HEK293T (cell line): ENCODE results near the gene SIGLEC1.
A peak's percentile ranks its signal among the peaks of the same experiment; 100 is the strongest.

Experiments
- CTCF ChIA-PET: fragments of 350-600 bp; formaldehyde crosslinking; extraction: SDS; loops from one replicate; lab custom pipeline; 2021; ENCODE audit warnings: antibody characterized with exemption, inconsistent platforms; lab: Yijun Ruan, JAX
- POLR2A ChIA-PET: fragments of 350-600 bp; formaldehyde crosslinking; extraction: SDS; loops from one replicate; lab custom pipeline; 2020; ENCODE audit warnings: antibody characterized with exemption, inconsistent platforms; lab: Yijun Ruan, JAX
- DNase-seq: peaks from one replicate; pipeline ENCODE4 v3.0.0; 2012; ENCODE audit warnings: mixed read lengths; ENCODE audit errors: extremely low spot score
- ARNT ChIP-seq: fragments of 450-650 bp; IDR thresholded peaks from 2 replicates; pipeline ENCODE4 v1.6.1; 2017; ENCODE audit warnings: mild to moderate bottlenecking
- BHLHE40 ChIP-seq: fragments of 450-650 bp; IDR thresholded peaks from 2 replicates; pipeline ENCODE4 v1.6.1; 2016; ENCODE audit warnings: mild to moderate bottlenecking, moderate library complexity, borderline replicate concordance
- CTBP1 ChIP-seq: fragments of 450-650 bp; IDR thresholded peaks from 2 replicates; pipeline ENCODE4 v1.6.1; 2016; ENCODE audit warnings: borderline replicate concordance
- ELF4 ChIP-seq: fragments of 450-650 bp; IDR thresholded peaks from 2 replicates; pipeline ENCODE4 v1.6.1; 2017; ENCODE audit warnings: antibody characterized with exemption
- FOXA1 ChIP-seq: fragments of 450-650 bp; IDR thresholded peaks from 2 replicates; pipeline ENCODE4 v1.6.1; 2016; ENCODE audit warnings: mild to moderate bottlenecking
- FOXK2 ChIP-seq: fragments of 450-650 bp; IDR thresholded peaks from 2 replicates; pipeline ENCODE4 v1.6.1; 2016; ENCODE audit warnings: mild to moderate bottlenecking
- FOXM1 ChIP-seq: fragments of 450-650 bp; IDR thresholded peaks from 2 replicates; pipeline ENCODE4 v1.6.1; 2017; ENCODE audit warnings: mild to moderate bottlenecking, borderline replicate concordance
- HDGF ChIP-seq: fragments of 450-650 bp; IDR thresholded peaks from 2 replicates; pipeline ENCODE4 v1.6.1; 2017; ENCODE audit warnings: antibody characterized with exemption, borderline replicate concordance
- L3MBTL2 ChIP-seq: fragments of 450-650 bp; conservative IDR thresholded peaks from 2 replicates; pipeline ENCODE4 v1.6.1; 2016; ENCODE audit warnings: mild to moderate bottlenecking
- LEF1 ChIP-seq: fragments of 450-650 bp; IDR thresholded peaks from 2 replicates; pipeline ENCODE4 v1.6.1; 2017; ENCODE audit warnings: mild to moderate bottlenecking, borderline replicate concordance
- NFRKB ChIP-seq: fragments of 450-650 bp; IDR thresholded peaks from 2 replicates; pipeline ENCODE4 v1.6.1; 2016; ENCODE audit warnings: mild to moderate bottlenecking, moderate library complexity
- PKNOX1 ChIP-seq: fragments of 450-650 bp; IDR thresholded peaks from 2 replicates; pipeline ENCODE4 v1.6.1; 2016
- SP1 ChIP-seq: fragments of 450-650 bp; IDR thresholded peaks from 2 replicates; pipeline ENCODE4 v1.6.1; 2017
- SUZ12 ChIP-seq: fragments of 450-650 bp; IDR thresholded peaks from 2 replicates; pipeline ENCODE4 v1.6.1; 2016; ENCODE audit warnings: mild to moderate bottlenecking
- TARDBP ChIP-seq: fragments of 450-650 bp; IDR thresholded peaks from 2 replicates; pipeline ENCODE4 v1.6.1; 2016
- ZNF384 ChIP-seq: fragments of 450-650 bp; IDR thresholded peaks from 2 replicates; pipeline ENCODE4 v1.6.1; 2016

SIGLEC1 gene

GRCh38 chr20:3689978-3690377 lies 22.4 kb downstream of the SIGLEC1 start:
- CTCF ChIA-PET, result interaction anchor here (2.0 kb wide), 1 partner anchor 21 kb away, joined by 5 read pairs; no protein-coding TSS in a partner anchor
- POLR2A ChIA-PET, result no interaction called here
- TF ChIP-seq NFRKB, result no peak
- TF ChIP-seq ELF4, result no peak
- no peak for TF ChIP-seq SUZ12
- no peak for TF ChIP-seq SP1
- no peak for TF ChIP-seq CTBP1
- DNase-seq, result no peak

- TF ChIP-seq L3MBTL2 (no peak), ELF4 (no peak), ARNT (no peak), SUZ12 (no peak), HDGF (no peak), NFRKB (no peak), FOXK2 (no peak), PKNOX1 (no peak), CTBP1 (no peak), TARDBP (no peak), FOXA1 (no peak), BHLHE40 (no peak)
- DNase-seq, result peak; percentile 65
- ChIA-PET CTCF (interaction anchor here (1.6 to 1.7 kb wide), 2 partner anchors 11 to 23 kb away, joined by 7 to 8 read pairs; no protein-coding TSS in a partner anchor), POLR2A (interaction anchor here (0.9 kb wide), 1 partner anchor 23 kb away, joined by 5 read pairs; no protein-coding TSS in a partner anchor)
These were observed 24.7 kb downstream of the SIGLEC1 start for GRCh38 chr20:3687655-3688054.

- no peak for DNase-seq
- no peak for TF ChIP-seq HDGF
- TF ChIP-seq CTBP1, result no peak
- no peak for TF ChIP-seq FOXA1
- no peak for TF ChIP-seq BHLHE40
- TF ChIP-seq NFRKB, result no peak
- TF ChIP-seq PKNOX1, result no peak
- TF ChIP-seq FOXM1, result no peak
- TF ChIP-seq SUZ12, result no peak
- no peak for TF ChIP-seq LEF1
- TF ChIP-seq ELF4, result no peak
- no peak for TF ChIP-seq ZNF384
- TF ChIP-seq ARNT, result no peak
- no peak for TF ChIP-seq TARDBP
- no peak for TF ChIP-seq SP1
- TF ChIP-seq L3MBTL2, result no peak
- TF ChIP-seq FOXK2, result no peak
- ChIA-PET POLR2A (no interaction called here), CTCF (interaction anchor here (1.6 to 1.7 kb wide), 2 partner anchors 10 to 24 kb away, joined by 7 to 8 read pairs; no protein-coding TSS in a partner anchor)
These were observed 25.5 kb downstream of the SIGLEC1 start for GRCh38 chr20:3686867-3687321.

- ChIA-PET CTCF (interaction anchor here (1.6 to 1.7 kb wide), 2 partner anchors 10 to 24 kb away, joined by 7 to 8 read pairs; no protein-coding TSS in a partner anchor), POLR2A (no interaction called here)
- no peak for TF ChIP-seq ZNF384
- TF ChIP-seq NFRKB, result no peak
- TF ChIP-seq ARNT, result no peak
- TF ChIP-seq FOXK2, result no peak
- TF ChIP-seq SUZ12, result no peak
- TF ChIP-seq LEF1, result no peak
- TF ChIP-seq ELF4, result no peak
- no peak for TF ChIP-seq FOXA1
- no peak for TF ChIP-seq CTBP1
- no peak for DNase-seq
These were observed 26.0 kb downstream of the SIGLEC1 start for GRCh38 chr20:3686421-3686820.

- no peak for DNase-seq
- no peak for TF ChIP-seq L3MBTL2
- TF ChIP-seq CTBP1, result no peak
- no peak for TF ChIP-seq FOXA1
- TF ChIP-seq SP1, result no peak
- no peak for TF ChIP-seq TARDBP
- TF ChIP-seq HDGF, result no peak
- no peak for TF ChIP-seq FOXK2
- TF ChIP-seq FOXM1, result no peak
- TF ChIP-seq ELF4, result no peak
- CTCF ChIA-PET, result no interaction called here
- POLR2A ChIA-PET, result no interaction called here
These were observed 27.1 kb downstream of the SIGLEC1 start for GRCh38 chr20:3685341-3685740.

- ChIA-PET POLR2A (no interaction called here), CTCF (no interaction called here)
- DNase-seq, result no peak
- TF ChIP-seq TARDBP (no peak), ZNF384 (no peak), FOXK2 (no peak), HDGF (no peak), NFRKB (no peak), L3MBTL2 (no peak), ELF4 (no peak), CTBP1 (no peak), ARNT (no peak), SUZ12 (no peak), FOXA1 (no peak), BHLHE40 (no peak), FOXM1 (no peak), LEF1 (no peak), PKNOX1 (no peak), SP1 (no peak)
These were observed 30.2 kb downstream of the SIGLEC1 start, which contains the start of gene ADAM33 for GRCh38 chr20:3681931-3682781. ADAM33 (minus strand) TSS chr20:3682010; CDS start chr20:3682004, 6 bp downstream.
